KMS-11 (cell line): ENCODE data around the gene SPTSSB.

ENCODE experiments used
- H2AFZ ChIP-seq: fragments of 200-600 bp; sonication (generic); 2 replicates; pipeline ENCODE4 v1.6.1; 2016; ENCODE audit warnings: antibody characterized with exemption, mixed run types, low read depth
- H3K27ac ChIP-seq: fragments of 200-600 bp; sonication (generic); 2 replicates; pipeline ENCODE4 v1.6.1; 2016; ENCODE audit warnings: mild to moderate bottlenecking, mixed run types
- H3K27me3 ChIP-seq: fragments of 200-600 bp; sonication (generic); 2 replicates; pipeline ENCODE4 v1.6.1; 2017; ENCODE audit warnings: mild to moderate bottlenecking, low read depth, mixed run types, moderate library complexity; ENCODE audit not compliant: insufficient read depth
- H3K36me3 ChIP-seq: fragments of 200-600 bp; sonication (generic); 2 replicates; pipeline ENCODE4 v1.6.1; 2017; ENCODE audit warnings: mild to moderate bottlenecking, mixed run types; ENCODE audit not compliant: insufficient read depth
- H3K4me1 ChIP-seq: fragments of 200-600 bp; sonication (generic); 2 replicates; pipeline ENCODE4 v1.6.1; 2016; ENCODE audit warnings: mild to moderate bottlenecking, low read depth, mixed run types; ENCODE audit not compliant: poor library complexity, severe bottlenecking
- H3K4me2 ChIP-seq: fragments of 200-600 bp; sonication (generic); 2 replicates; pipeline ENCODE4 v1.7.0; 2016; ENCODE audit warnings: mild to moderate bottlenecking, mixed run types
- H3K4me3 ChIP-seq: fragments of 200-600 bp; sonication (generic); IDR thresholded peaks from 2 replicates; pipeline ENCODE4 v1.6.1; 2017; ENCODE audit warnings: low read depth, low read length, mixed read lengths; ENCODE audit not compliant: insufficient read depth
- H3K79me2 ChIP-seq: fragments of 200-600 bp; sonication (generic); 2 replicates; pipeline ENCODE4 v1.6.1; 2016; ENCODE audit warnings: low read depth, mixed run types; ENCODE audit not compliant: insufficient read depth
- H3K9ac ChIP-seq: fragments of 200-600 bp; sonication (generic); 2 replicates; pipeline ENCODE4 v1.6.1; 2016; ENCODE audit warnings: mild to moderate bottlenecking, mixed run types
- H4K20me1 ChIP-seq: fragments of 200-600 bp; sonication (generic); 2 replicates; pipeline ENCODE4 v1.6.1; 2016; ENCODE audit warnings: mild to moderate bottlenecking, mixed run types; ENCODE audit not compliant: insufficient read depth
- TF ChIP-seq, protein P1 (sequence below): fragments of 200-600 bp; sonication (generic); conservative IDR thresholded peaks from 2 replicates; pipeline ENCODE4 v1.6.1; 2017; ENCODE audit warnings: low read depth, mild to moderate bottlenecking, antibody characterized with exemption, low read length, moderate library complexity, mixed read lengths

Gene SPTSSB

DNA sequence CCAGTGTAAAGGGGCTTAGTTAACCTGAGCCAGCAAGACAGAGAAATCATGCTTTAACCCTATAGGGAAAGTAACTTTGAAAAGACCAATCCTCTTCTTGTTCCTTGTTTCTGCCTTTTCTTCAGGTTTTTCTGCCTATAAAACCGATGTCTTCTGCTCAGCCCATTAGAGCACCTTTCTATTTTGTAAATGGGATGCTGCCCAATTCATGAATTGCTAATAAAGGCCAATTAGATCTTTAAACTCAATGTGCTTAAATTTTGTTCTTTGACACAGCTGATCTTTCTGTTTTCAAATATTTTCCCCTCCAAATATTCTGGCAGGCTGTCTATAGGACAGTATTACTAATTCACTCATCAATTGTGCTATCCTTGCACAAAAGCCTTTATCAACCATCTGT, 33.8 kb upstream of the SPTSSB start:
- H4K20me1 ChIP-seq, result no peaks in the 10 kb centered on the region
- H3K4me3 ChIP-seq, result no peak overlapping the region
- no peaks in the 10 kb centered on the region for H3K36me3 ChIP-seq
- H3K79me2 ChIP-seq, result no peaks in the 10 kb centered on the region
- no peak overlapping the region for H3K27ac ChIP-seq
- no peak overlapping the region for H3K4me2 ChIP-seq
- no peak overlapping the region for H2AFZ ChIP-seq
- no peaks in the 10 kb centered on the region for H3K27me3 ChIP-seq
- H3K9ac ChIP-seq, result no peak overlapping the region
- TF ChIP-seq, protein P1, sequence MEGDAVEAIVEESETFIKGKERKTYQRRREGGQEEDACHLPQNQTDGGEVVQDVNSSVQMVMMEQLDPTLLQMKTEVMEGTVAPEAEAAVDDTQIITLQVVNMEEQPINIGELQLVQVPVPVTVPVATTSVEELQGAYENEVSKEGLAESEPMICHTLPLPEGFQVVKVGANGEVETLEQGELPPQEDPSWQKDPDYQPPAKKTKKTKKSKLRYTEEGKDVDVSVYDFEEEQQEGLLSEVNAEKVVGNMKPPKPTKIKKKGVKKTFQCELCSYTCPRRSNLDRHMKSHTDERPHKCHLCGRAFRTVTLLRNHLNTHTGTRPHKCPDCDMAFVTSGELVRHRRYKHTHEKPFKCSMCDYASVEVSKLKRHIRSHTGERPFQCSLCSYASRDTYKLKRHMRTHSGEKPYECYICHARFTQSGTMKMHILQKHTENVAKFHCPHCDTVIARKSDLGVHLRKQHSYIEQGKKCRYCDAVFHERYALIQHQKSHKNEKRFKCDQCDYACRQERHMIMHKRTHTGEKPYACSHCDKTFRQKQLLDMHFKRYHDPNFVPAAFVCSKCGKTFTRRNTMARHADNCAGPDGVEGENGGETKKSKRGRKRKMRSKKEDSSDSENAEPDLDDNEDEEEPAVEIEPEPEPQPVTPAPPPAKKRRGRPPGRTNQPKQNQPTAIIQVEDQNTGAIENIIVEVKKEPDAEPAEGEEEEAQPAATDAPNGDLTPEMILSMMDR, result no peak
- H3K4me1 ChIP-seq, result peaks cover 10% of the 10 kb centered on the region

DNA sequence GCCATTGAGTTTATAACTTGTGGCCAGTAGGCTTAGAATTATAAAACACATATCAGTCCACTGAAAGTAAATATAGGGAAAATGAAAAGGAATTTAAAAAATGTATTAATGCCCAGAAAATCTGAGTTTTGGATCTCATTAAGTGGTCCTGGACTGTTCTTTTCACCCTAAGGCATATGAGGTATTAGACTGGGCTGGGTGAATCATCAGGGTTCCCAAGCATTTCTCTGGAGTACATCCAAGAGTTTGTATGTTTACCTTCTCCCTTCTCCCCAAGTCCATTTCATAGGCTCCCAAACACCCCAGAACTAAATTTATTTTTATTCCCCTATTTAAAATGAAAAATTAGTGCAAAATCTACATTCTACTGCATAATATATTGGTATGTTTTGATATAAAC, 31.9 kb upstream of the SPTSSB start:
- H3K4me3 ChIP-seq, result no peak overlapping the region
- TF ChIP-seq, protein P1, result no peak
- no peak overlapping the region for H2AFZ ChIP-seq
- no peaks in the 10 kb centered on the region for H3K36me3 ChIP-seq
- no peak overlapping the region for H3K4me2 ChIP-seq
- no peak overlapping the region for H3K27ac ChIP-seq
- H3K9ac ChIP-seq, result no peak overlapping the region
- peaks cover 10% of the 10 kb centered on the region for H3K4me1 ChIP-seq
- H3K79me2 ChIP-seq, result no peaks in the 10 kb centered on the region
- no peaks in the 10 kb centered on the region for H3K27me3 ChIP-seq
- no peaks in the 10 kb centered on the region for H4K20me1 ChIP-seq

DNA sequence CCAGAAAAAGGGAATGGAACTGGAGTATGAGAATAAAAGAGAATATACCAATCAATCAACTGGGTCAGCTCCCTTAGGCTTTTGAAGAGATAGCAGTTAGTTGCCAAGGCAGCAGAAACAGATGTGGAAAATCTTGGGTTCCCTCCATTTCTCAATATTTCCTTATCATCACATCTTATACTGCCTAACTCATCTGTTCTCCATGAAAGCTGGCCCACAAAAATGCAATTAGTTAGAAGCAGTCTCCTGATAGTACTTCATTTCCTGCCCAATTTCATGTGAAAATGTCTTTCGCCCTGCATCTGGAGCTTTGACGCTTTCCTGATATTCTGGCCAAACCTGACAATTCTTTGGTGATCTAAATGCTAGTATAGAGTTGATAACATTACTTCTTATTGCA, 30.1 kb upstream of the SPTSSB start:
- Histone ChIP-seq H3K27ac (no peak overlapping the region), H4K20me1 (no peaks in the 10 kb centered on the region), H3K9ac (no peak overlapping the region), H3K79me2 (no peaks in the 10 kb centered on the region), H2AFZ (no peak overlapping the region), H3K4me1 (peaks cover 5% of the 10 kb centered on the region), H3K4me2 (no peak overlapping the region), H3K36me3 (no peaks in the 10 kb centered on the region), H3K4me3 (no peak overlapping the region), H3K27me3 (no peaks in the 10 kb centered on the region)
- TF ChIP-seq, protein P1, result no peak

DNA sequence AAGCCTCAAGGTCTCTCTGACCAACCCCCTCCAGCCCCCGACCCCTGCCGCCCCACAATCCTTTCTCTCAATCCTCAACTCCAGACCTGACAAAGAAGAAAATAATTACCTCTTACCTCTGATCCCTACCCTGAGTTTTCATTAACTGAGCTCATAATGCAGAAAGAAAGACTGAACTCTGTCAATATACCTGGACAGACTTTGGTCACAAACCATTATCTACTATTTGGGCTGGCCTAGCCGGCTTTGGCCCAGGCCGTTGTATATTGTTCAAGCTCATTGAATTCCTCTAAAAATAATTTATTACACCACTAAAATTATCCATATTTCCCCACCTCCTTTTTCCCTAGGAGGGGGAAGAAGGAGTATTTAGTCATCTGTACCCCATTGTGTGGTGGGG, 29.3 kb upstream of the SPTSSB start:
- Histone ChIP-seq H3K79me2 (no peaks in the 10 kb centered on the region), H3K36me3 (no peaks in the 10 kb centered on the region), H3K4me1 (peaks cover 10% of the 10 kb centered on the region), H3K9ac (no peak overlapping the region), H3K27ac (no peak overlapping the region), H3K4me3 (no peak overlapping the region), H2AFZ (no peak overlapping the region), H3K27me3 (no peaks in the 10 kb centered on the region), H4K20me1 (no peaks in the 10 kb centered on the region), H3K4me2 (no peak overlapping the region)
- TF ChIP-seq, protein P1, result no peak
